COR-L47 (cell line): ENCODE data around the gene IARS2.
A peak's percentile ranks its signal among the peaks of the same experiment; 100 is the strongest.
"Not testable (repeated sequence)": the region's sequence is repeated elsewhere in the genome, so short reads cannot be mapped to it uniquely, and the experiment has no call there.

ENCODE experiments used
- DNase-seq: peaks from one replicate; lab custom pipeline; 2025; lab: John Stamatoyannopoulos, UW

IARS2 gene

DNA sequence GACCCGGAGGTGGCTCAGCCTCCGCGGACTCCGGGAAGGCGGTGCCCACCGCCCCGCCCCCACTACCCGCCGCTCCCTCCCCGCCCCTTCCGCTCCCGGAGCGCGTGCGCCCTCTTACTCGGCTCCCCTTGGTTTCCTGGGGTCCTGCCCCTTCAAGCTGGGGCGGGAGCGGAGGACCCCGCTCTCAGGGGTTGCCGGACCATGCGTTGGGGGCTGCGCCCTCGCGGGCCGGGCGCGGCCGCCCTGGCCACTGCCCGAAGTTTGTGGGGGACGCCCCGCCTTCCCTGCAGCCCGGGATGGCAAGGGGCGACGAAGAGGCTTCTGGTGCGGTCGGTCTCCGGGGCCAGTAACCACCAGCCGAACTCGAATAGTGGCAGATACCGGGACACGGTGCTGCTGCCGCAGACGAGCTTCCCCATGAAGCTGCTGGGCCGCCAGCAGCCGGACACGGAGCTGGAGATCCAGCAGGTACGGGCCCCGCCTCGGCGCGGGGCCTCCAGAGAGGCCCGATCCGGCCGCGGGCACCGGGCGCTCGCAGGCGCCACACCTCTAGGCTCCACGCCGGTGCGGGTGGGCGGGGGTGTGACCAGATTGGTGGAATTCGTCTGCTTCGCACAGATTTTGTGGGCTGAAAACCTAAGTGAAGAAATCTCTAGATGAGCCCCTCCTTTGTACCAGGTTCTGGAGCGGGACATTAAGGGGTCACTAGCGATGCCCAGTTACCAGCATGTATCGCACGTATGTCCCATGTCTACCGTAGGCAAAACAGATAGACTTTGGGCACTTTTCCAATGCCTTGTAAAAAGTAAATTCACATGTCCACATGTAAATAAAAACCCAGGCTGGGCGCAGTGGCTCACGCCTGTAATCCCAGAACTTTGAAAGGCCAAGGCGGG is at the start of gene IARS2:
IARS2 (plus strand) TSS at position 117 of the 896 bp plus-strand sequence; CDS start at position 202, 85 bp downstream.
- peak; percentile 80 for DNase-seq

- DNase-seq: no peak
Measured at GRCh38 chr1:220044678-220045355, 49.1 kb upstream of the IARS2 start.

GRCh38 chr1:220045356-220046051 is 48.4 kb upstream of the IARS2 start:
- no peak for DNase-seq

- DNase-seq: peak; percentile 97
Measured at GRCh38 chr1:220046052-220046930, 47.6 kb upstream of the IARS2 start, which contains the start of gene EPRS1. TSS of gene EPRS1 (minus strand) at chr1:220046505. CDS start at chr1:220046388, 117 bp downstream.

DNA sequence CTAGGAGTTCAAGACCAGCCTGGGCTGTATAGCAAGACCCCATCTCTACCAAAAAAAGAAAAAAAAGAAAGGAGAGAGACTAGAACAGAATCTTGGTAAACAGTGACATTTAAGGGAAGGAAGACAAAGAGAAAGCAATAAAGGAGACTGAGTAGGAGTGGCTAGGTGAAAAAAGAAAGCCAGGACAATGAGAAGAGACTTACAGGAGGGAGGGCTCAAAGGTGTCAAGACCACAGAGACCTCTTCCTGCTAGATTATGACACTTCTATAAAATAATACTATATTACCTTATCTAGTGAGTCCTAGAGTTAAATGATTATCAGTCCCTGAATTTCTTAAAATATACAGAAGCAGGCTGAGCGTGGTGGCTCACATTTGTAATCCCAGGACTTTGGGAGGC is 37.6 kb upstream of the IARS2 start:
- DNase-seq: no peak

GRCh38 chr1:220060876-220061275 is 33.1 kb upstream of the IARS2 start:
- DNase-seq: no peak

DNA sequence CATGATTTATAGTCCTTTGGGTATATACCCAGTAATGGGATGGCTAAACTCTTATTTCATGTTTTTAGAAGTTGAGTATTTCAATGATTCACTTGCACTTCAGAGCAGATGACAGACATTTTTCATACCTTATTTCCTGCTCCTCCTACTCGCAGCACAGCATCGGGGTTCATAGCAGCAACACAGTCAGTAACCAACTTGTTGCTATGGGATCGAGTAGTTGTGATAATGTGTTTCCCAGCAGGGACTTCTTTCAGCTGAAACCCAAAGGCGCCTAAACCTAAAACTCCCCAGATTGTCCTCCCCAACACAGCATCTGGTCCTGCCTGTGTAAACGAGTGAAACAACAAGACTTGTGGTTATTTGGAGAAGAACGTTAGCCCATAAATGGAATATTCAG is 31.3 kb upstream of the IARS2 start:
- no peak for DNase-seq

DNA sequence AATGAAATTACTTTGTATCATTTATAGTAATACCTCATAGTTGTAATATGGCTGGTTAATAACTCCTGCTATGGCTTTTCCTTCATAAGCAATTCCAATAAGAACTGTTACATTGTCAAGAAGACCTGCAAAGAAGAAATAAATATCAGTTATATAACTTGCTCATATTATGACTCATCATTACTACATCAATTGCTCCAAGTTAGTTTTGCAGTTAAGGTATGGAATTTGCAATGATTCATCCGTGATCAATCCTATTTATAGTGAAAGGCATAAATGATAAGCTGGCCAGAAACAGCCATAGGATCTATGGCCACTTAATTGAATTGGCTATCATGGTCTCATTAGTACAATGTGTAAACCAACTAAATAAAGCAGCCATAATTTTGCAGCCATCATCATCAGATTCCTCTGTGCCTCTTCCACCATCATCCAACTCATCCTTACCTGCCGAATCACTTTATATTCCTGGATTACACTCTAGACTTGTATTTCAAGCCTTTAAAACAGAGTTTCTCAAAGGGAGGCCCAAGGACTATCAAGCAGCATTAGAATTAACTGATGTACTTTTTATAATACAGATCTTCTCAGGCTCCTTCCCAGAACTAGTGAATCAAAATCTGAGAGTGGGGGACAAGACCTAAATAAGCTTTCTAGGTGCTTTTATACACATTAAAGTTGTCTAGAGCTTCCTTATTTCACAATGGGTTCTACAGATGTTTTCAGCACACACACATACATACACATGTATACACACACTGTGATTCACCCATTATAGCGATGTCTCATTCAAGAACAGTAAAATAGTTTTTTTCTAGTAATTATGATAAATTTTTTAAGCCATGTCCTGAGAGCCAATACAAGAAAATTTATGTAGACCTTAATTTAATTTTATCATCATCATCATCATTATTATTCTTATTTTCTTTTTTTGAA is 26.4 kb upstream of the IARS2 start:
- DNase-seq: no peak

DNA sequence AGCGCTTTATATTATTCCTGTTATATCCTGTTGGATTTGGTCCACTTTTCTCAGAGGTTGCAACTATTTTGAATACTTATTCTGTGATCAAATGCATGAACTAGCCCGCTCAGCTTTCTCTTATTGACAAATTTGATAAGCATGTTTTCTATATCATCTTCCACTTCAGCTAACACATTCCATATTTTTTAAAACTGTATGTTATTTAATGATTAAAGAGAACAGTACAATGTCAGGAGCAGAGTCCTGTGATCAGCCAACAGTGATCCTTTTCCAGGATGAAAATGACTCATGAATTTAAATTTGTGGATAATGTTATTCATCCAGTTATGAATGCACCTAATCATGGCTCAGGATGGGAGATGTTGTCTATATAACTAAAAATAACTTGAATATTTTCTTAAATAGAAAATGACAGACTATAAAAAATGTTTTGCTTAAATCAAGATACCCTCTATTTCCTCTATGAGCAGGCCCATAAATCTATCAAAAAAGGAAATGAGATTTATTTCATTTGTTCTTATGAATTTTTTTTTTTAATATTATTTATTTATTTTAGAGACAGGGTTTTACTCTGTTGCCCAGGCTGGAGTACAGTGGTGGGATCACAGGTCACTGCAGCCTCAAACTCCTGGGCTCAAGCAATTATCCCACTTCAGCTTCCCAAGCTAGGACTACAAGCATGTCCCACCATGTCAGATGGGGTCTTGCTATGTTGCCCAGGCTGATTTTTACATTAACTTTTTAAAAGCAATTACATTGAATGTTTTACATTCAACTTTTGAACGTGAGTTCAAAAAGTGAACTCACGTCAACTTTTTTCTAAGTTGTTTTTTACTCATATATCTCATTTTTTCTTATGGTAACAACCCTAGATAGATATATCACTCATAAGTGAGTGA is 16.8 kb upstream of the IARS2 start:
- DNase-seq: no peak

- no peak for DNase-seq
Measured at GRCh38 chr1:220077887-220078286, 16.0 kb upstream of the IARS2 start.

DNA sequence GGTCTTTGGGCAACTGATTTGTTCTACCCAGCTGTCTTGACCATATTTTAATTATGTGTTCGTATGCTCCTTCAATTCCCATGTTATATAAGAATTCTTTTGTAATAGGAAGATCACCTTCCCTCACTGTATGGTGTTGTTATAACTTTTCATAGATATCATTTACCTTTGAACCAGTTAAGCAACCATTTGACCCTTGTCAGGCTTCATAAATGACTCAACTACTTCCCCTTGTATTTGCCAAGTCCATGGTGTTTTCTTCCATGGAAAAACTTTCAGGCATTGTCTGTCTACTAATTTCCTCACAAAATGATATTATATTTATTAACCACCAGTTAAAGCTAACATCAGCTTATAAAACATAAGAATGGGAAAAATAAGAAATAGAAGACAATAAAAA is 9.5 kb upstream of the IARS2 start:
- no peak for DNase-seq

DNA sequence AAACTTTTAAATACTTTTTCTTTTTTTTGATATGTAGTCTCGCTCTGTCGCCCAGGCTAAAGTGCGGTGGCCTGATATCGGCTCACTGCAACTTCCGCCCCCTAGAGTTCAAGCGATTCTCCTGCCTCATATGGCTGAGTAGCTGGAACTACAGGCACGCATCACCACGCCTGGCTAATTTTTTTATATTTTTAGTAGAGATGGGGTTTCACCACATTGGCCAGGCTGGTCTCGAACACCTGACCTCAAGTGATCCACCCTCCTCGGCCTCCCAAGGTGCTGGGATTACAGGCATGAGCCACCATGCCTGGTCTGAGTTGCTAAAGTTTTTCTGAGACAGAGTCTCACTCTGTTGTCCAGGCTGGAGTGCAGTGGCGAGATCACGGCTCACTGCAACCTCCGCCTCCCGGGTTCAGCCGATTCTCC is 7.7 kb upstream of the IARS2 start:
- DNase-seq: not testable (repeated sequence)

DNA sequence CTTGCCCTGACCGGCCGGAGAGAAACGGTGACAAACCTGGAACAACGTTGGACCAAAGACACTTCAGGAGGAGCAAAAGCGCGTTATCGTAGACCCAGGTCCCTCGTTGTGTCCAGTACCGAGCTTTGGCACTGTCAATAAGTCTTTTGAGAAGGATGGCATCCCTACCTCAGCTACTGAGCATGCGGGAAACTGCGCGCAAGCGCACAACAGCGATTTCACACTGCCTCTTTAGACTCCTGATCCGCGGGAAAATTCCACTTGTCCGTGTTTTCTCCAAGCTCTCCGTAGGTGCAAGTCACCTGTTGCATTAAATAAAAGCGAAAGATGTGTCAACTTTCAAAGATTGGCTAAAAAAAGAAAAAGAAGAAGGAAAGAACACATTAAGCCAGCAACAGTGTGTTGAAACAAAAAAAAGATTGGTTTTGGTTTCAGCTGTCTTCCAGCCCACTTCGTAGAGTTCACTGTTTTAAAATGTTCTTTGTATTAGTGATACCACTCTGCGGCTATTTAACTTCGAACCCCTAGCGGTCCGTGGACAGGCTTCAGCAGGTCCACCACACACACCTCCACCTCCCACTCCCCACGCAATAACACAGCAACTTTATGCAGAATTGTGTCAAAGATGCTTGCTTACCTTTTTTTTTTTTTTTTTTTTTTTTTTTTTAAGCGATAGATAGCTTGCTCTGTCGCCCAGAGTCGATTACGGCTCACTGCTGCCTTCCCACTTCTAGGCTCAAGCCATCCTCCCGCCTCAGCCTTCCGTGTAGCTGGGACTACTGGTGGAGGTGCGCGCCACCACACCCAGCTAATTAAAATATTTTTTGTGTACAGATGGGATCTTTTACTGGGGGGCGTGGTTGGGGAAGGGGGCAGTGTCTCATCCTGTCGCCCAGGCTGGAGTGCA is 4.0 kb upstream of the IARS2 start, which contains the start of gene BPNT1:
BPNT1 (minus strand) TSS at position 139 of the 907 bp plus-strand sequence. CDS start 9,942 bp downstream, outside the sequence.
- peak; percentile 94 for DNase-seq

DNA sequence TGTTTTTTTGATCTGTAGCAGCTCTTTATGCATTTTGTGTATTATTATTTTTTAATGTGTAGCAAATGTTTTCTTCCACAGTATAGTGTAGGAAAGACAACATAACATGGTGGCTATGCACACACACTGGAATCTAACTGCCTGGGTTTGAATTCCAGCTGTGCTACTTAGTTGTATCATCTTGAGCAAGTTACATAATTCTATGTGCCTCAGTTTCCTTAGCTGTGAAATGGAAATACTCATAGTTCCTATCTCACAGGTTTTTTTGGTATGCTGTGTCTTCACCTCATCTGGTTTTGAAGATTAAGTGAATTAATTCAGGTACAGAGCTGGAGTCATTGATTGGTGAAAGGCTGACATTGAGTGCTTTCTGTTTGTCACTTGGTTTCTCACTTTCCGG is 1.2 kb upstream of the IARS2 start:
- no peak for DNase-seq

GRCh38 chr1:220093361-220094015 is 444 bp upstream of the IARS2 start:
- DNase-seq: no peak

- no peak for DNase-seq
Measured at GRCh38 chr1:220099826-220100225, 5.9 kb downstream of the IARS2 start.

DNA sequence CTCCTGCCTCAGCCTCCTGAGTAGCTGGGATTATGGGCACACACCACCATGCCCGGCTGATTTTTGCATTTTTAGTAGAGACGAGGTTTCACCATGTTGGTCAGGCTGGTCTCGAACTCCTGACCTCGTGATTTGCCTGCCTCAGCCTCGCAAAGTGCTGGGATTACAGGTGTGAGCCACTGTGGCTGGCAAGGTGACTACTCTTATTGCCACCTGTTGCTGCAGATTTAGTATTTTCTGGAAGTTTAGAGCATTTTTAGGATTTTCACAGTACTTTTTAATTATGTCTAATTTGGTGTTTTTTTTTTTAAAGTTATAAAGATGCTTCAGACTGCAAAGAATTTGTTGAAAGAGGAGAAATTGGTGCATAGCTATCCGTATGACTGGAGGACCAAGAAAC is 16.5 kb downstream of the IARS2 start:
- not testable (repeated sequence) for DNase-seq
